HepG2 (cell line): ENCODE measurements around the gene GZMH. TPM values are rescaled to one million over a fixed set of nuclear protein-coding genes. Genes with fewer than 3 reads are reported as not detected.

Source experiments
- ATAC-seq: fragments of 200-7000 bp; cut with Tn5 transposase; 3 replicates; pipeline ENCODE4 v1.9.1; 2020; ENCODE audit warnings: mild to moderate bottlenecking, moderate library complexity
- BruUV-seq: library from RNA; stranded (reverse); fragments of 400-500 nt; replicated peaks from 2 replicates; lab custom pipeline; 2021; lab: Mats Ljungman, UMichigan
- CTCF ChIA-PET: fragments of 300-600 bp; formaldehyde crosslinking; extraction: SDS; loops from one replicate; lab custom pipeline; 2021; ENCODE audit warnings: low total read pairs, inconsistent platforms, low intra/inter-chr PET ratio; lab: Yijun Ruan, JAX
- POLR2A ChIA-PET: fragments of 350-600 bp; sonication (Branson Sonifier 250); formaldehyde crosslinking; loops from one replicate; lab custom pipeline; 2020; ENCODE audit warnings: antibody characterized with exemption, inconsistent platforms; lab: Yijun Ruan, JAX
- DNase-seq: peaks from one replicate; pipeline ENCODE4 v3.0.0-alpha.2; 2015; ENCODE audit warnings: low spot score
- FAIRE-seq: peaks from 3 replicates; lab custom pipeline; 2011; peaks lifted over from hg19 to GRCh38; lab: Jason Lieb, UNC
- H2AFZ ChIP-seq: one replicate; pipeline ENCODE4 v1.6.1; 2011; ENCODE audit warnings: low read length, inconsistent platforms
- H3K27ac ChIP-seq: fragments of 300-600 bp; 3 replicates; pipeline ENCODE4 v1.8.0; 2011; ENCODE audit warnings: mixed run types, mild to moderate bottlenecking, mixed read lengths, low read length, inconsistent platforms; ENCODE audit not compliant: insufficient read depth; ENCODE audit errors: extremely low read length
- H3K27me3 ChIP-seq, 2 experiments: fragments of 200-600 bp in 1 of 2; 2 replicates in 1 of 2; 3 replicates in 1 of 2; pipeline versions ENCODE4 v1.6.0 to v1.8.0; 2011; ENCODE audit warnings: low read length in 2 of 2, mild to moderate bottlenecking in 2 of 2, moderate library complexity in 2 of 2, inconsistent platforms in 1 of 2; ENCODE audit not compliant: insufficient read depth in 2 of 2, control insufficient read depth in 1 of 2
- H3K36me3 ChIP-seq, 2 experiments: fragments of 200-600 bp in 1 of 2; replicated peaks in 1 of 2; 2 replicates in 1 of 2; 3 replicates in 1 of 2; pipeline versions ENCODE4 v1.5.1 to v1.8.0; 2011; ENCODE audit warnings: low read length in 2 of 2, inconsistent platforms in 1 of 2; ENCODE audit not compliant: insufficient read depth in 2 of 2, control insufficient read depth in 1 of 2
- H3K4me1 ChIP-seq: 2 replicates; pipeline ENCODE4 v1.5.1; 2012; ENCODE audit warnings: low read length, inconsistent platforms; ENCODE audit not compliant: insufficient read depth
- H3K4me2 ChIP-seq: 2 replicates; pipeline ENCODE4 v1.6.0; 2011; ENCODE audit warnings: low read depth, low read length, inconsistent platforms
- H3K4me3 ChIP-seq, 3 experiments: fragments of 200-600 bp in 1 of 3; sonication (generic), shearing (Covaris generic) in 1 of 3; replicated peaks in 1 of 3; 2 replicates each; pipeline ENCODE4 v1.5.1; 2011 to 2016; ENCODE audit warnings: low read length in 3 of 3, inconsistent platforms in 2 of 3, low read depth in 2 of 3, mild to moderate bottlenecking in 2 of 3, control low read depth in 1 of 3, mixed read lengths in 1 of 3; ENCODE audit not compliant: insufficient read depth in 1 of 3
- H3K79me2 ChIP-seq: one replicate; pipeline ENCODE4 v1.6.1; 2011; ENCODE audit warnings: low read length, inconsistent platforms; ENCODE audit not compliant: insufficient read depth
- H3K9ac ChIP-seq: 2 replicates; pipeline ENCODE4 v1.6.0; 2011; ENCODE audit warnings: mild to moderate bottlenecking, low read depth, low read length, inconsistent platforms; ENCODE audit not compliant: insufficient read depth
- H3K9me3 ChIP-seq: 2 replicates; pipeline ENCODE4 v1.5.1; 2012; ENCODE audit warnings: mild to moderate bottlenecking, low read length
- H4K20me1 ChIP-seq: 2 replicates; pipeline ENCODE4 v1.6.0; 2011; ENCODE audit warnings: inconsistent platforms, mild to moderate bottlenecking, low read length, moderate library complexity; ENCODE audit not compliant: insufficient read depth
- CC2D1A ChIP-seq: sonication (generic); formaldehyde crosslinking; IDR thresholded peaks from 2 replicates; pipeline ENCODE4 v1.8.1; 2023; ENCODE audit warnings: mild to moderate bottlenecking, missing genetic modification reagents
- CEBPG ChIP-seq: IDR thresholded peaks from 2 replicates; pipeline ENCODE4 v1.6.1; 2016
- FOXP1 ChIP-seq, 2 experiments: fragments of 450-650 bp in 1 of 2; IDR thresholded peaks; 2 replicates each; pipeline ENCODE4 v1.6.1; 2017 to 2018; ENCODE audit warnings: antibody characterized with exemption in 1 of 2
- HIVEP1 ChIP-seq: sonication (generic); formaldehyde crosslinking; IDR thresholded peaks from 2 replicates; pipeline ENCODE4 v1.4.0; 2020; ENCODE audit warnings: mild to moderate bottlenecking, missing genetic modification reagents
- HNRNPH1 ChIP-seq: fragments of 200-400 bp; formaldehyde crosslinking; optimal IDR thresholded peaks from 2 replicates; pipeline ENCODE3; 2017; ENCODE audit warnings: mild to moderate bottlenecking, low read depth, low read length
- SALL1 ChIP-seq: sonication (generic); formaldehyde crosslinking; IDR thresholded peaks from 2 replicates; pipeline ENCODE4 v1.8.0; 2022; ENCODE audit warnings: mild to moderate bottlenecking, missing genetic modification reagents
- SP140L ChIP-seq: sonication (generic); formaldehyde crosslinking; IDR thresholded peaks from 2 replicates; pipeline ENCODE4 v1.4.0; 2020; ENCODE audit warnings: missing genetic modification reagents, borderline replicate concordance
- SRF ChIP-seq: IDR thresholded peaks from 2 replicates; pipeline ENCODE4 v1.6.1; 2011; ENCODE audit warnings: mild to moderate bottlenecking, low read depth, low read length, moderate library complexity
- ZNF546 ChIP-seq: sonication (generic); formaldehyde crosslinking; conservative IDR thresholded peaks from 2 replicates; pipeline ENCODE4 v1.8.1; 2023; ENCODE audit warnings: mild to moderate bottlenecking, missing genetic modification reagents
- ZNF747 ChIP-seq: sonication (generic); formaldehyde crosslinking; IDR thresholded peaks from 2 replicates; pipeline ENCODE4 v1.8.1; 2023; ENCODE audit warnings: missing genetic modification reagents, mild to moderate bottlenecking, borderline replicate concordance
- WGBS: methylation state at CpG from one replicate; pipeline ENCODE4 v1.1.6; 2017; ENCODE audit warnings: low lambda C conversion rate; 5-methylcytosine and 5-hydroxymethylcytosine counted together
- in situ Hi-C: cut with HindIII; loops from 2 replicates; pipeline ENCODE4 v1.10.0; 2017; ENCODE audit warnings: low pct_unique_long_range_greater_than_20kb; ENCODE audit not compliant: extremely low pct_ligation_motif_present
- intact Hi-C: fragments of 100-400 bp; cut with micrococcal nuclease; formaldehyde crosslinking; loops from one replicate; pipeline ENCODE4 v1.10.0; 2022; ENCODE audit not compliant: unreplicated experiment
- polyA plus RNA-seq, 8 experiments: library from polyadenylated mRNA; depleted of rRNA in 3 of 8; stranded (reverse) in 7 of 8; unstranded in 1 of 8; fragments of >200 nt; fragmentation: Illumina TruSeq in 4 of 8; extraction: Trizol in 4 of 8; gene quantifications; 2 replicates each; pipeline versions ENCODE4 v1.2.1 to v1.2.3, GENCODE V29; 2011 to 2016; ENCODE audit warnings: low read depth in 4 of 8, missing spikeins in 1 of 8, mixed read lengths in 1 of 8; ENCODE audit not compliant: insufficient read depth in 1 of 8
- total RNA-seq, 5 experiments: library from RNA; depleted of rRNA; stranded (reverse); fragments of >200 nt; fragmentation: Illumina TruSeq; extraction: Trizol; gene quantifications; 2 replicates each; pipeline ENCODE4 v1.2.3, GENCODE V29; 2016; ENCODE audit warnings: low read depth in 1 of 5
- TF ChIP-seq, protein P1 (sequence below): sonication (generic); formaldehyde crosslinking; IDR thresholded peaks from 2 replicates; pipeline ENCODE4 v1.8.1; 2023; ENCODE audit warnings: mild to moderate bottlenecking, moderate library complexity, missing genetic modification reagents
- TF ChIP-seq, protein P2 (sequence below): sonication (generic); formaldehyde crosslinking; IDR thresholded peaks from 2 replicates; pipeline ENCODE4; 2020; ENCODE audit warnings: missing genetic modification reagents, mild to moderate bottlenecking, borderline replicate concordance
- TF ChIP-seq, protein P3 (sequence below): sonication (generic); formaldehyde crosslinking; IDR thresholded peaks from 2 replicates; pipeline ENCODE4 v1.4.0; 2020; ENCODE audit warnings: mild to moderate bottlenecking, missing genetic modification reagents
- TF ChIP-seq, protein P4 (sequence below): IDR thresholded peaks from 2 replicates; pipeline ENCODE4 v1.6.1; 2016; ENCODE audit warnings: mild to moderate bottlenecking

GZMH gene
- total and polyA plus RNA-seq, 2 of the 13 experiments (the other 11 are each of a cell fraction or from before 2014, with no cell fraction given) = 0.08 TPM; not detected in 1

DNA sequence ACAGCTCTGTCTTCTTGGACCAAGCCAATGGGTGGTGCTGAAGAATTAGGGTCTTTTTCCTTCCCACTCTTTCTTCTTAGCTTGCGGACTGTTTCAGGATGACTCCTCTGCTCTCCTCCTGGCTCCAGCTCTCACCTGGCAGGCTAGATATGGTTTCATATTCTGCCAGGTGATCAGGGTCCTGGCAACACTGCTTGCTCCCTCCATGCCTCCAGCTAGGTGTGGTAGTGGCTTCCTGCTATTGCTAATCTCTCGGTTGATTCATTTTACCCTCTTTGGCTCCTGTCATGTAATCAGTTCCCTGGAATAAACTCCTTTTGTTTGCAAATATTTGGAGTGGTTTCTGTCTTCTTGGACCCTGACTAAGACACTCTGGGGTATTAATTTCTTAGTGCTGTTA, 4.3 kb upstream of the GZMH start:
- Histone ChIP-seq H3K36me3 (no peaks in the 10 kb centered on the region), H3K27me3 (no peaks in the 10 kb centered on the region), H3K4me2 (no peak overlapping the region), H3K4me1 (no peaks in the 10 kb centered on the region), H3K4me3 (no peak overlapping the region), H3K9me3 (no peaks in the 10 kb centered on the region), H4K20me1 (no peaks in the 10 kb centered on the region), H2AFZ (no peak overlapping the region), H3K9ac (no peak overlapping the region), H3K27ac (no peak overlapping the region), H3K79me2 (no peaks in the 10 kb centered on the region)
- BruUV-seq = no TSS peak
- no peak for DNase-seq
- POLR2A ChIA-PET = no interaction called here
- in situ Hi-C loops (no loop called here), intact Hi-C loops (no loop called here)
- TF ChIP-seq FOXP1 (IDR thresholded peaks at IDR 0.05) = no peak
- TF ChIP-seq FOXP1 (CRISPR knock-in tag; IDR thresholded peaks at IDR 0.05) = no peak
- no peak for TF ChIP-seq ZNF747 (CRISPR knock-in tag)
- TF ChIP-seq, protein P1, sequence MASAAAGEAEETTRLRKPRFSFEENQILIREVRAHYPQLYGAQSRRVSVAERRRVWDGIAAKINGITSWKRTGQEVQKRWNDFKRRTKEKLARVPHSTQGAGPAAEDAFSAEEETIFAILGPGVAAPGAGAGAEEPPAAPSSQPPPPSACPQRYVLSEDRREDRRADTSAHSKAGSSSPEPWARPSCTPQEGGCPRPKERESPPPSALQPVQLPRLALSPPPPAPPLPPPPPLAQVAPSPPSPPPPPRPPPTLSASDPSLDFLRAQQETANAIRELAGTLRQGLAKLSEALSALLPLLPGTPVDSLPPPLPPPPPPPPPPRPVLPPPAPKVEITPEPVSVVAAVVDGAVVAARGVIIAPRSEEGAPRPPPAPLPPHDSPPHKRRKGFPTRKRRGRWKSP (CRISPR knock-in tag) = no peak
- no peak for TF ChIP-seq CEBPG (CRISPR knock-in tag)
- no peak for TF ChIP-seq SP140L
- TF ChIP-seq, protein P2, sequence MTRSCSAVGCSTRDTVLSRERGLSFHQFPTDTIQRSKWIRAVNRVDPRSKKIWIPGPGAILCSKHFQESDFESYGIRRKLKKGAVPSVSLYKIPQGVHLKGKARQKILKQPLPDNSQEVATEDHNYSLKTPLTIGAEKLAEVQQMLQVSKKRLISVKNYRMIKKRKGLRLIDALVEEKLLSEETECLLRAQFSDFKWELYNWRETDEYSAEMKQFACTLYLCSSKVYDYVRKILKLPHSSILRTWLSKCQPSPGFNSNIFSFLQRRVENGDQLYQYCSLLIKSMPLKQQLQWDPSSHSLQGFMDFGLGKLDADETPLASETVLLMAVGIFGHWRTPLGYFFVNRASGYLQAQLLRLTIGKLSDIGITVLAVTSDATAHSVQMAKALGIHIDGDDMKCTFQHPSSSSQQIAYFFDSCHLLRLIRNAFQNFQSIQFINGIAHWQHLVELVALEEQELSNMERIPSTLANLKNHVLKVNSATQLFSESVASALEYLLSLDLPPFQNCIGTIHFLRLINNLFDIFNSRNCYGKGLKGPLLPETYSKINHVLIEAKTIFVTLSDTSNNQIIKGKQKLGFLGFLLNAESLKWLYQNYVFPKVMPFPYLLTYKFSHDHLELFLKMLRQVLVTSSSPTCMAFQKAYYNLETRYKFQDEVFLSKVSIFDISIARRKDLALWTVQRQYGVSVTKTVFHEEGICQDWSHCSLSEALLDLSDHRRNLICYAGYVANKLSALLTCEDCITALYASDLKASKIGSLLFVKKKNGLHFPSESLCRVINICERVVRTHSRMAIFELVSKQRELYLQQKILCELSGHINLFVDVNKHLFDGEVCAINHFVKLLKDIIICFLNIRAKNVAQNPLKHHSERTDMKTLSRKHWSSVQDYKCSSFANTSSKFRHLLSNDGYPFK = no peak
- TF ChIP-seq, protein P3, sequence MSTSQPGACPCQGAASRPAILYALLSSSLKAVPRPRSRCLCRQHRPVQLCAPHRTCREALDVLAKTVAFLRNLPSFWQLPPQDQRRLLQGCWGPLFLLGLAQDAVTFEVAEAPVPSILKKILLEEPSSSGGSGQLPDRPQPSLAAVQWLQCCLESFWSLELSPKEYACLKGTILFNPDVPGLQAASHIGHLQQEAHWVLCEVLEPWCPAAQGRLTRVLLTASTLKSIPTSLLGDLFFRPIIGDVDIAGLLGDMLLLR (CRISPR knock-in tag) = no peak
- TF ChIP-seq HIVEP1 (CRISPR knock-in tag) = no peak
- TF ChIP-seq HNRNPH1 = no peak
- TF ChIP-seq SRF = no peak
- no peak for TF ChIP-seq ZNF546 (CRISPR knock-in tag)
- TF ChIP-seq, protein P4, sequence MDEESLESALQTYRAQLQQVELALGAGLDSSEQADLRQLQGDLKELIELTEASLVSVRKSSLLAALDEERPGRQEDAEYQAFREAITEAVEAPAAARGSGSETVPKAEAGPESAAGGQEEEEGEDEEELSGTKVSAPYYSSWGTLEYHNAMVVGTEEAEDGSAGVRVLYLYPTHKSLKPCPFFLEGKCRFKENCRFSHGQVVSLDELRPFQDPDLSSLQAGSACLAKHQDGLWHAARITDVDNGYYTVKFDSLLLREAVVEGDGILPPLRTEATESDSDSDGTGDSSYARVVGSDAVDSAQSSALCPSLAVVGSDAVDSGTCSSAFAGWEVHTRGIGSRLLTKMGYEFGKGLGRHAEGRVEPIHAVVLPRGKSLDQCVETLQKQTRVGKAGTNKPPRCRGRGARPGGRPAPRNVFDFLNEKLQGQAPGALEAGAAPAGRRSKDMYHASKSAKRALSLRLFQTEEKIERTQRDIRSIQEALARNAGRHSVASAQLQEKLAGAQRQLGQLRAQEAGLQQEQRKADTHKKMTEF (CRISPR knock-in tag) = no peak
- TF ChIP-seq SALL1 (CRISPR knock-in tag) = no peak
- no peak for TF ChIP-seq CC2D1A (CRISPR knock-in tag)
- WGBS = 51% methylated on average over 2 of the region's 2 CpGs
- ATAC-seq = no peak
- CTCF ChIA-PET = no interaction called here
- no peak for FAIRE-seq
